ENCODE measurements around the gene KSR2. TPM values are rescaled to one million over a fixed set of nuclear protein-coding genes. Genes with fewer than 3 reads are reported as not detected.
"Not testable (repeated sequence)": the region's sequence is repeated elsewhere in the genome, so short reads cannot be mapped to it uniquely, and the experiment has no call there.

Gene KSR2
- total RNA-seq, 1 donor from 2014 or later = 0.30 TPM

GRCh38 chr12:117732761-117733548, 235.8 kb downstream of the KSR2 start:
- no peaks in the 10 kb centered on the region for H3K36me3 ChIP-seq
- H3K79me2 ChIP-seq (ENCODE audit: low read depth) = no peaks in the 10 kb centered on the region
- no peak overlapping the region for H3K4me2 ChIP-seq
- TF ChIP-seq EZH2 (IDR thresholded peaks at IDR 0.05) = no peak
- no peak for TF ChIP-seq CTCF (IDR thresholded peaks at IDR 0.05)
- TF ChIP-seq EZH2phosphoT487 (IDR thresholded peaks at IDR 0.05) = no peak
- no peaks in the 10 kb centered on the region for H3K4me1 ChIP-seq
- H3K27ac ChIP-seq = no peak overlapping the region
- H3K9me3 ChIP-seq (ENCODE audit: low read depth) = no peaks in the 10 kb centered on the region
- Mint-ChIP-seq H3K4me3 (no peak overlapping the region), H3K9me3 (peaks cover 6% of the 10 kb centered on the region), H3K36me3 (no peaks in the 10 kb centered on the region), H3K27ac (peak overlapping the region; percentile 18), H3K4me1 (no peaks in the 10 kb centered on the region), H3K27me3 (ENCODE audit: insufficient read depth, low read depth) (no peaks in the 10 kb centered on the region)
- H4K20me1 ChIP-seq (ENCODE audit: low read depth) = no peaks in the 10 kb centered on the region
- H3F3A ChIP-seq (ENCODE audit: low read depth) = no peaks in the 10 kb centered on the region
- no peak overlapping the region for H3K9ac ChIP-seq
- H3K4me3 ChIP-seq = no peak overlapping the region
- no peak for DNase-seq (ENCODE audit: low spot score)
- H2AFZ ChIP-seq (replicated peaks) = no peak overlapping the region
- no peaks in the 10 kb centered on the region for H3K27me3 ChIP-seq

- H3K4me2 ChIP-seq; H3K4me1 Mint-ChIP-seq; H3K4me3 Mint-ChIP-seq; H3K9me3 Mint-ChIP-seq; H3K4me3 ChIP-seq; H3K4me1 ChIP-seq; H3K9ac ChIP-seq; H3K27me3 ChIP-seq; H3K79me2 ChIP-seq (ENCODE audit: low read depth); DNase-seq (ENCODE audit: low spot score); H3K27ac Mint-ChIP-seq; H3K27me3 Mint-ChIP-seq (ENCODE audit: insufficient read depth, low read depth); H3K36me3 ChIP-seq; H4K20me1 ChIP-seq (ENCODE audit: low read depth); H3F3A ChIP-seq (ENCODE audit: low read depth); H3K27ac ChIP-seq; H3K9me3 ChIP-seq (ENCODE audit: low read depth); H3K36me3 Mint-ChIP-seq; H2AFZ ChIP-seq (replicated peaks): not testable (repeated sequence)
These were observed 237.7 kb downstream of the KSR2 start for GRCh38 chr12:117731131-117731530.

GRCh38 chr12:117727301-117727700, 241.5 kb downstream of the KSR2 start:
- H3K79me2 ChIP-seq (ENCODE audit: low read depth) = no peaks in the 10 kb centered on the region
- peaks cover 4% of the 10 kb centered on the region for H3K4me1 ChIP-seq
- no peak overlapping the region for H3K4me2 ChIP-seq
- Mint-ChIP-seq H3K4me1 (no peaks in the 10 kb centered on the region), H3K9me3 (peaks cover 2% of the 10 kb centered on the region), H3K4me3 (no peak overlapping the region), H3K27me3 (ENCODE audit: insufficient read depth, low read depth) (peaks cover 2% of the 10 kb centered on the region), H3K36me3 (no peaks in the 10 kb centered on the region), H3K27ac (no peak overlapping the region)
- no peak overlapping the region for H2AFZ ChIP-seq (replicated peaks)
- TF ChIP-seq CTCF (IDR thresholded peaks at IDR 0.05) (no peak), EZH2 (IDR thresholded peaks at IDR 0.05) (no peak), EZH2phosphoT487 (IDR thresholded peaks at IDR 0.05) (no peak)
- H3F3A ChIP-seq (ENCODE audit: low read depth) = no peaks in the 10 kb centered on the region
- no peaks in the 10 kb centered on the region for H3K27me3 ChIP-seq
- no peaks in the 10 kb centered on the region for H4K20me1 ChIP-seq (ENCODE audit: low read depth)
- no peaks in the 10 kb centered on the region for H3K9me3 ChIP-seq (ENCODE audit: low read depth)
- H3K27ac ChIP-seq = no peak overlapping the region
- no peak for DNase-seq (ENCODE audit: low spot score)
- H3K9ac ChIP-seq = no peak overlapping the region
- no peaks in the 10 kb centered on the region for H3K36me3 ChIP-seq
- no peak overlapping the region for H3K4me3 ChIP-seq

- Mint-ChIP-seq H3K9me3 (no peaks in the 10 kb centered on the region), H3K27ac (no peak overlapping the region), H3K27me3 (ENCODE audit: insufficient read depth, low read depth) (peaks cover 2% of the 10 kb centered on the region), H3K4me1 (no peaks in the 10 kb centered on the region), H3K4me3 (no peak overlapping the region), H3K36me3 (no peaks in the 10 kb centered on the region)
- Histone ChIP-seq H3K27ac (no peak overlapping the region), H2AFZ (replicated peaks) (no peak overlapping the region), H3K9ac (no peak overlapping the region), H3K4me3 (no peak overlapping the region), H3K4me2 (no peak overlapping the region), H3K36me3 (no peaks in the 10 kb centered on the region), H3K27me3 (no peaks in the 10 kb centered on the region), H3F3A (ENCODE audit: low read depth) (no peaks in the 10 kb centered on the region), H4K20me1 (ENCODE audit: low read depth) (no peaks in the 10 kb centered on the region), H3K4me1 (peaks cover 4% of the 10 kb centered on the region), H3K79me2 (ENCODE audit: low read depth) (no peaks in the 10 kb centered on the region), H3K9me3 (ENCODE audit: low read depth) (no peaks in the 10 kb centered on the region)
- no peak for TF ChIP-seq CTCF (IDR thresholded peaks at IDR 0.05)
- no peak for TF ChIP-seq EZH2 (IDR thresholded peaks at IDR 0.05)
- TF ChIP-seq EZH2phosphoT487 (IDR thresholded peaks at IDR 0.05) = no peak
- no peak for DNase-seq (ENCODE audit: low spot score)
These were observed 244.2 kb downstream of the KSR2 start for GRCh38 chr12:117724543-117724942.
